ENCODE data around the gene CCDC69. TPM values are rescaled to one million over a fixed set of nuclear protein-coding genes. Genes with fewer than 3 reads are reported as not detected.

CCDC69 gene
- total RNA-seq, 2 experiments from 2014 or later: 68.0 to 68.9 TPM

DNA sequence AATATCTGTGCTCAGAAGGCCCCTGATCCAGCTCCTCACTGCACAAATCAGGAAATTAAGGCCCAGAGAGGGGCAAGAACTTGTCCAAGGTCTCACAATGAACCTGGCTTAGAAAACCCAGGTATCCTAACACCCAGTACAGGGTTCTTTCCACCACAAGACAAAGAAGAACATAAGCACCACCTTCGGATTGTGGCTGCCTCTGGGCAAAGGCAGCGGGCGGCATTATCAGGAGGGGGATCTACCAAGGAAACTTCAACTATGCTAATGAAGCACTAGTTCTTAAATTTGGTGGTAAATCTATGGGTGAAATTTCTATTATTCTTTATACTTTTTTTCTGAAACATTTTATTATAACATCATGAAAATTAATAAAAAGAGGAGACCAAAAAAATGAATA, 84.2 kb downstream of the CCDC69 start:
- no peaks in the 10 kb centered on the region for H3K27me3 ChIP-seq (ENCODE audit: control insufficient read depth in 1 of 2, insufficient read depth in 2 of 2, low read length in 2 of 2)
- CTCF ChIA-PET: interaction anchor here (0.7 to 2.1 kb wide), 4 partner anchors 9 to 79 kb away, joined by 3 to 7 read pairs (median 4); no protein-coding TSS in a partner anchor
- no peaks in the 10 kb centered on the region for H3K27me3 Mint-ChIP-seq
- H3K36me3 ChIP-seq (ENCODE audit: insufficient read depth, low read length): peaks cover 88% of the 10 kb centered on the region
- peak overlapping the region; percentile 62 for H3K4me3 Mint-ChIP-seq
- H3K36me3 Mint-ChIP-seq (ENCODE audit: low read depth): peaks cover 91% of the 10 kb centered on the region
- intact Hi-C loops (cut with DNase I, micrococcal nuclease): loop anchor here (2.0 kb wide), 2 partner anchors 13 to 15 kb away; no protein-coding TSS in a partner anchor
- peak overlapping the region; percentile 47 to 73 for H3K27ac ChIP-seq (ENCODE audit: low read depth in 1 of 2, low read length in 2 of 2)
- DNase-seq (peak in 2 of 14 experiments; percentile 61 to 66), ATAC-seq (ENCODE audit: poor library complexity) (peak; percentile 28)
- H3K9me3 Mint-ChIP-seq: no peaks in the 10 kb centered on the region
- no peak overlapping the region for H3K4me3 ChIP-seq (ENCODE audit: low read length)
- H3K27ac Mint-ChIP-seq: peak overlapping the region; percentile 91
- H3K4me1 ChIP-seq (ENCODE audit: insufficient read depth, low read length): peaks cover 78% of the 10 kb centered on the region
- TF ChIP-seq, protein P1, sequence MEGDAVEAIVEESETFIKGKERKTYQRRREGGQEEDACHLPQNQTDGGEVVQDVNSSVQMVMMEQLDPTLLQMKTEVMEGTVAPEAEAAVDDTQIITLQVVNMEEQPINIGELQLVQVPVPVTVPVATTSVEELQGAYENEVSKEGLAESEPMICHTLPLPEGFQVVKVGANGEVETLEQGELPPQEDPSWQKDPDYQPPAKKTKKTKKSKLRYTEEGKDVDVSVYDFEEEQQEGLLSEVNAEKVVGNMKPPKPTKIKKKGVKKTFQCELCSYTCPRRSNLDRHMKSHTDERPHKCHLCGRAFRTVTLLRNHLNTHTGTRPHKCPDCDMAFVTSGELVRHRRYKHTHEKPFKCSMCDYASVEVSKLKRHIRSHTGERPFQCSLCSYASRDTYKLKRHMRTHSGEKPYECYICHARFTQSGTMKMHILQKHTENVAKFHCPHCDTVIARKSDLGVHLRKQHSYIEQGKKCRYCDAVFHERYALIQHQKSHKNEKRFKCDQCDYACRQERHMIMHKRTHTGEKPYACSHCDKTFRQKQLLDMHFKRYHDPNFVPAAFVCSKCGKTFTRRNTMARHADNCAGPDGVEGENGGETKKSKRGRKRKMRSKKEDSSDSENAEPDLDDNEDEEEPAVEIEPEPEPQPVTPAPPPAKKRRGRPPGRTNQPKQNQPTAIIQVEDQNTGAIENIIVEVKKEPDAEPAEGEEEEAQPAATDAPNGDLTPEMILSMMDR (IDR thresholded peaks at IDR 0.05): no peak
- peaks cover 93% of the 10 kb centered on the region for H3K4me1 Mint-ChIP-seq (ENCODE audit: low read depth)
- POLR2A ChIA-PET: interaction anchor here (0.5 to 7.8 kb wide), 5 partner anchors 11 to 99 kb away, joined by 3 to 71 read pairs (median 9); partner anchors contain the start of gene ANXA6
- no peaks in the 10 kb centered on the region for H3K9me3 ChIP-seq (ENCODE audit: control insufficient read depth in 1 of 2, insufficient read depth in 1 of 2, low read length in 2 of 2)

DNA sequence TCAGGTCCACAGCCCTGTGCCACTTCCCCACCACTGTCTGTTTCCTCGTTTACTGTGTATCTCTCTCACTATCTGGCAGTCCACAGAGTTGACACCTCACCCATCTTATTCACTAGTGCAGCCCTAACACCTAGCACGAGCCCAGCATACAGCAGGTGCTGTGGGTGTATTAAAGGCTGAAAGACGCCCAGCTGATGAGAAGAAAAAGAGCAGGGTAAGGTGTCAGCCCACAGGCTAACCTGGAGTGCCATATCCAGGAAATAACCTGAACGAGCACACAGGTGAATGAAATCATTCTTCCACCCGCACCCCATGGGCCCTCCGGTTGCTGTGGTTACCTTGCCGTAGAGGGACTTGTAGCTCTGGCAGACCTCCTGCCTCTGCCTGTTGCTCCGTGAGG, 84.9 kb downstream of the CCDC69 start:
- peak in 4 of 14 experiments; percentile 49 to 76 (median 64) for DNase-seq
- ChIA-PET POLR2A (interaction anchor here (3.8 to 7.8 kb wide), 2 partner anchors 11 to 16 kb away, joined by 38 to 71 read pairs; partner anchors contain the start of gene ANXA6), CTCF (interaction anchor here (1.2 to 2.1 kb wide), 2 partner anchors 13 to 26 kb away, joined by 6 to 7 read pairs; no protein-coding TSS in a partner anchor)
- peaks cover 92% of the 10 kb centered on the region for H3K4me1 Mint-ChIP-seq (ENCODE audit: low read depth)
- H3K27ac Mint-ChIP-seq: peak overlapping the region; percentile 91
- H3K27me3 Mint-ChIP-seq: no peaks in the 10 kb centered on the region
- peaks cover 91% of the 10 kb centered on the region for H3K36me3 Mint-ChIP-seq (ENCODE audit: low read depth)
- TF ChIP-seq, protein P1 (IDR thresholded peaks at IDR 0.05): no peak
- Histone ChIP-seq H3K36me3 (ENCODE audit: insufficient read depth, low read length) (peaks cover 88% of the 10 kb centered on the region), H3K27me3 (ENCODE audit: control insufficient read depth in 1 of 2, insufficient read depth in 2 of 2, low read length in 2 of 2) (no peaks in the 10 kb centered on the region), H3K9me3 (ENCODE audit: control insufficient read depth in 1 of 2, insufficient read depth in 1 of 2, low read length in 2 of 2) (no peaks in the 10 kb centered on the region), H3K27ac (ENCODE audit: low read depth in 1 of 2, low read length in 2 of 2) (peak overlapping the region; percentile 47 to 73), H3K4me1 (ENCODE audit: insufficient read depth, low read length) (peaks cover 78% of the 10 kb centered on the region), H3K4me3 (ENCODE audit: low read length) (no peak overlapping the region)
- intact Hi-C loops (cut with DNase I, micrococcal nuclease): no loop called here
- H3K9me3 Mint-ChIP-seq: no peaks in the 10 kb centered on the region
- peak; percentile 54 for ATAC-seq (ENCODE audit: poor library complexity)
- peak overlapping the region; percentile 62 for H3K4me3 Mint-ChIP-seq

DNA sequence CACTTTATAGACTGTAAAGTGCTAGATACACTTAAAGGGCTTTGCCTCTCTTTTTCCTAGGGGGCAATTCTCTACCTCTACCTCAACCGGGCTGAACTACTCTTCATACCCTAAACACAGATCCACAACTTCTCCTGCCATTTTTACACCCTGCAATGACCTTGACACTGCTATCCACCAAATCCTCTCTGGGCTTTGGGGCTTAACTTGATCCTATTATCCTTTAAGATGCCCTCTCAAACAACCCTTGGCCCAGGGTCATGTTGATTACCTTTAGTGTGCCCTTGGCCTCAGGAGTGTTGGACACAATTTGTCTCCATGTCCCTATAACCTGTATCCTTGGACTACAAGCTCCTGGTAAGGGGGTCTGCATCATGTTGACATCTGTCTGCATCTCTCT, 85.8 kb downstream of the CCDC69 start:
- ChIA-PET POLR2A (interaction anchor here (2.2 kb wide), 1 partner anchor 14 kb away, joined by 4 read pairs; no protein-coding TSS in a partner anchor), CTCF (interaction anchor here (1.6 to 4.2 kb wide), 2 partner anchors 12 to 27 kb away, joined by 5 to 21 read pairs; no protein-coding TSS in a partner anchor)
- H3K4me1 Mint-ChIP-seq (ENCODE audit: low read depth): peaks cover 92% of the 10 kb centered on the region
- DNase-seq (no peak), ATAC-seq (ENCODE audit: poor library complexity) (no peak)
- peaks cover 91% of the 10 kb centered on the region for H3K36me3 Mint-ChIP-seq (ENCODE audit: low read depth)
- peak overlapping the region; percentile 91 for H3K27ac Mint-ChIP-seq
- Histone ChIP-seq H3K4me1 (ENCODE audit: insufficient read depth, low read length) (peaks cover 71% of the 10 kb centered on the region), H3K27ac (ENCODE audit: low read depth in 1 of 2, low read length in 2 of 2) (peak overlapping the region in 1 of 2 donors; percentile 21), H3K36me3 (ENCODE audit: insufficient read depth, low read length) (peaks cover 88% of the 10 kb centered on the region), H3K9me3 (ENCODE audit: control insufficient read depth in 1 of 2, insufficient read depth in 1 of 2, low read length in 2 of 2) (no peaks in the 10 kb centered on the region), H3K4me3 (ENCODE audit: low read length) (no peak overlapping the region), H3K27me3 (ENCODE audit: control insufficient read depth in 1 of 2, insufficient read depth in 2 of 2, low read length in 2 of 2) (no peaks in the 10 kb centered on the region)
- intact Hi-C loops (cut with DNase I, micrococcal nuclease): no loop called here
- no peak overlapping the region for H3K4me3 Mint-ChIP-seq
- no peaks in the 10 kb centered on the region for H3K9me3 Mint-ChIP-seq
- TF ChIP-seq, protein P1 (IDR thresholded peaks at IDR 0.05): no peak
- H3K27me3 Mint-ChIP-seq: no peaks in the 10 kb centered on the region

All from CD4-positive, alpha-beta T cell (primary cell).